Left ventricle myocardium inferior (tissue), 1 donor: Measurements from ENCODE around the gene ARHGAP32. TPM values are rescaled to one million over a fixed set of nuclear protein-coding genes. Genes with fewer than 3 reads are reported as not detected.

Experiments used
- DNase-seq: peaks from one replicate; pipeline ENCODE4 v3.0.0-alpha.2; 2020
- H3K27ac ChIP-seq: fragments of 200-600 bp; replicated peaks from 2 replicates; pipeline ENCODE4 v1.8.0; 2021
- H3K27me3 ChIP-seq: fragments of 200-600 bp; 2 replicates; pipeline ENCODE4 v1.8.0; 2021; ENCODE audit warnings: low read depth
- H3K36me3 ChIP-seq: fragments of 200-600 bp; 2 replicates; pipeline ENCODE4 v1.8.0; 2021
- H3K4me1 ChIP-seq: fragments of 200-600 bp; 2 replicates; pipeline ENCODE4 v1.8.0; 2021
- H3K4me3 ChIP-seq: fragments of 200-600 bp; 2 replicates; pipeline ENCODE4 v1.8.0; 2021; ENCODE audit warnings: mild to moderate bottlenecking, moderate library complexity
- H3K9me3 ChIP-seq: fragments of 200-600 bp; replicated peaks from 2 replicates; pipeline ENCODE4 v1.8.0; 2021
- intact Hi-C: fragments of 100-400 bp; cut with micrococcal nuclease; formaldehyde crosslinking; loops from one replicate; pipeline ENCODE4 v1.11.0; 2022
- long read RNA-seq: library from polyadenylated mRNA; unstranded; transcript quantifications from one replicate; pipeline ENCODE4 v2.0.0, GENCODE V29; 2021
- total RNA-seq: library from RNA; stranded (reverse); fragmentation: NEBNext Ultra II Directional; extraction: Animal tissue kit (Norgen Biotek cat#: 25700); gene quantifications from one replicate; pipeline ENCODE4 v1.2.1, GENCODE V29; 2021
- TF ChIP-seq, protein P1 (sequence below): fragments of 200-600 bp; IDR thresholded peaks from 2 replicates; pipeline ENCODE4 v1.8.0; 2021; ENCODE audit warnings: antibody characterized with exemption, mild to moderate bottlenecking, borderline replicate concordance
- donor health status: DM: no; HTN: yes; CAD: no; lungs with severe emphysema.

ARHGAP32 gene
- 5.3 TPM for total RNA-seq
- long read RNA-seq, partial matches to known transcripts: 0 of 1 reads
- long read RNA-seq, other reads (novel, unspliced or antisense): 1 of 1 reads

DNA sequence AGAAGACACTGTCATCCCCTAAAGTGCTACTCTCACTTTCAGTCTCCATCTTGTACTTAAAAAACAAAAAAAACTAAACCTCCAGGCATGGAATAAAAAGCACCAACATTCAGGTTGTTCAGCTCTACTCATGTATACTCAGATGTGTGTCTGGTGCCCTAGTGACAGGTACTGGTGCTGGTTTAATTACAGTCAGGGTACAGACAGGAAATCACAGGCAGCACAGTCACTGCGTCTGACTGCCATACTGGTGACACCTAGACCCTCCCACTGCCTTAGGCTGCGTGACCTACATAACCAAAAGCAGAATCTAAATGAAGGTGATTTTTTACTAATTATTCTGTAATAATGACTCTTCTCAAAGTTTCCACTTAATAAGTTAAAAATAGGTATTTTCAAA lies at the start of gene ARHGAP32:
Gene ARHGAP32, minus strand, starts transcription at position 176 of the 400 bp plus-strand sequence. Its CDS starts 127 bp downstream, at position 49.
- TF ChIP-seq, protein P1, sequence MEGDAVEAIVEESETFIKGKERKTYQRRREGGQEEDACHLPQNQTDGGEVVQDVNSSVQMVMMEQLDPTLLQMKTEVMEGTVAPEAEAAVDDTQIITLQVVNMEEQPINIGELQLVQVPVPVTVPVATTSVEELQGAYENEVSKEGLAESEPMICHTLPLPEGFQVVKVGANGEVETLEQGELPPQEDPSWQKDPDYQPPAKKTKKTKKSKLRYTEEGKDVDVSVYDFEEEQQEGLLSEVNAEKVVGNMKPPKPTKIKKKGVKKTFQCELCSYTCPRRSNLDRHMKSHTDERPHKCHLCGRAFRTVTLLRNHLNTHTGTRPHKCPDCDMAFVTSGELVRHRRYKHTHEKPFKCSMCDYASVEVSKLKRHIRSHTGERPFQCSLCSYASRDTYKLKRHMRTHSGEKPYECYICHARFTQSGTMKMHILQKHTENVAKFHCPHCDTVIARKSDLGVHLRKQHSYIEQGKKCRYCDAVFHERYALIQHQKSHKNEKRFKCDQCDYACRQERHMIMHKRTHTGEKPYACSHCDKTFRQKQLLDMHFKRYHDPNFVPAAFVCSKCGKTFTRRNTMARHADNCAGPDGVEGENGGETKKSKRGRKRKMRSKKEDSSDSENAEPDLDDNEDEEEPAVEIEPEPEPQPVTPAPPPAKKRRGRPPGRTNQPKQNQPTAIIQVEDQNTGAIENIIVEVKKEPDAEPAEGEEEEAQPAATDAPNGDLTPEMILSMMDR: no peak
- no peak within 1 kb of the TSS for H3K4me3 ChIP-seq
- H3K27ac ChIP-seq: no peak within 1 kb of the TSS
- no peak for DNase-seq
- intact Hi-C loops: no loop called here
- no peaks in the 10 kb centered on the region for H3K27me3 ChIP-seq
- no peaks in the 10 kb centered on the region for H3K4me1 ChIP-seq
- peaks cover 2% of the 10 kb centered on the region for H3K9me3 ChIP-seq
- no peaks in the 10 kb centered on the region for H3K36me3 ChIP-seq

DNA sequence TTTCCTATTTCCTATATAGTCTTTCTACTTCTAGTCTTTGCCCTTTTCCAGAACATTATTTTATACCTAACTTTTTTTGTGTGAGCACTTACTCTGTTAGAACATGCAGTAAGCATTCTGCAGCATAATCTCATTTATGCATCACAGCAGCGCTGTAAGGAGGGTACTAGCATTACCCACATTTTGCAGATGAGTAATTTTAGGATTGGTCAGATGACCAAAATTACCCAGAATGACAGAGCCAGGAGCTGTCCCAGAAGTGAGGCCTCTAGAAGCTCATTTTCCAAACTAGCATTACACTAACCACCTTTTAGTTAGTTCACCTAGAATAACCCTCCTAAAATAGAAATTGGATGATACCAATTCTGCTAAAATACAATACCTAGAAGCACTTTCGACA lies 47.1 kb upstream of the ARHGAP32 start:
- intact Hi-C loops: no loop called here
- TF ChIP-seq, protein P1: no peak
- H3K4me1 ChIP-seq: no peaks in the 10 kb centered on the region
- no peak for DNase-seq
- no peak overlapping the region for H3K4me3 ChIP-seq
- no peaks in the 10 kb centered on the region for H3K9me3 ChIP-seq
- no peaks in the 10 kb centered on the region for H3K36me3 ChIP-seq
- H3K27me3 ChIP-seq: no peaks in the 10 kb centered on the region
- no peak overlapping the region for H3K27ac ChIP-seq

- H3K27me3 ChIP-seq: no peaks in the 10 kb centered on the region
- peaks cover 1% of the 10 kb centered on the region for H3K9me3 ChIP-seq
- H3K4me3 ChIP-seq: no peak overlapping the region
- no peaks in the 10 kb centered on the region for H3K36me3 ChIP-seq
- TF ChIP-seq, protein P1: no peak
- no peak overlapping the region for H3K27ac ChIP-seq
- DNase-seq: no peak
- intact Hi-C loops: no loop called here
- H3K4me1 ChIP-seq: no peaks in the 10 kb centered on the region
Observed at GRCh38 chr11:129237880-129238638, 45.9 kb upstream of the ARHGAP32 start.

GRCh38 chr11:129237456-129237855 lies 45.3 kb upstream of the ARHGAP32 start:
- H3K27ac ChIP-seq: no peak overlapping the region
- H3K9me3 ChIP-seq: peaks cover 7% of the 10 kb centered on the region
- TF ChIP-seq, protein P1: no peak
- H3K36me3 ChIP-seq: no peaks in the 10 kb centered on the region
- H3K4me3 ChIP-seq: no peak overlapping the region
- no peak for DNase-seq
- no peaks in the 10 kb centered on the region for H3K27me3 ChIP-seq
- intact Hi-C loops: no loop called here
- no peaks in the 10 kb centered on the region for H3K4me1 ChIP-seq

GRCh38 chr11:129236850-129237249 lies 44.7 kb upstream of the ARHGAP32 start:
- intact Hi-C loops: no loop called here
- peaks cover 8% of the 10 kb centered on the region for H3K9me3 ChIP-seq
- H3K4me1 ChIP-seq: no peaks in the 10 kb centered on the region
- TF ChIP-seq, protein P1: no peak
- no peaks in the 10 kb centered on the region for H3K27me3 ChIP-seq
- no peak overlapping the region for H3K4me3 ChIP-seq
- no peak overlapping the region for H3K27ac ChIP-seq
- no peaks in the 10 kb centered on the region for H3K36me3 ChIP-seq
- DNase-seq: no peak
